Head of caudate nucleus (tissue), 42 donors: ENCODE data around the gene UXS1.

ENCODE experiments used
- DNase-seq, 42 donors: peaks; one replicate each; pipeline versions ENCODE4 v3.0.0 to v3.0.0-alpha.2; 2020 to 2021; ENCODE audit warnings: mixed read lengths in 7 of 42
- intact Hi-C: fragments of 100-400 bp; cut with DNase I; formaldehyde crosslinking; loops from one replicate; pipeline ENCODE4 v1.15.0; 2022

Gene UXS1

GRCh38 chr2:106098664-106099063, 95.4 kb downstream of the UXS1 start:
- intact Hi-C loops = no loop called here
- no peak for DNase-seq

GRCh38 chr2:106098081-106098480, 96.0 kb downstream of the UXS1 start:
- intact Hi-C loops = no loop called here
- DNase-seq = no peak

GRCh38 chr2:106097038-106098000, 96.8 kb downstream of the UXS1 start:
- no peak for DNase-seq
- intact Hi-C loops = no loop called here

GRCh38 chr2:106096299-106097037, 97.6 kb downstream of the UXS1 start:
- intact Hi-C loops = no loop called here

GRCh38 chr2:106095478-106096298, 98.4 kb downstream of the UXS1 start:
- intact Hi-C loops = no loop called here
- no peak for DNase-seq

More at GRCh38 chr2:106096299-106097037, 97.6 kb downstream of the UXS1 start:
- no peak for DNase-seq

- intact Hi-C loops = no loop called here
- DNase-seq = no peak
Measured at GRCh38 chr2:106094131-106094841, 99.8 kb downstream of the UXS1 start.

- no peak for DNase-seq
Measured at GRCh38 chr2:106090916-106091618, 103.0 kb downstream of the UXS1 start.

GRCh38 chr2:106089611-106090010, 104.5 kb downstream of the UXS1 start:
- DNase-seq = no peak
- intact Hi-C loops = no loop called here

More at GRCh38 chr2:106090916-106091618, 103.0 kb downstream of the UXS1 start:
- intact Hi-C loops = no loop called here

GRCh38 chr2:106085181-106085940, 108.7 kb downstream of the UXS1 start:
- intact Hi-C loops = no loop called here
- peak in 24 of 42 donors; percentile 23 to 73 (median 47) for DNase-seq

GRCh38 chr2:106080959-106081358, 113.1 kb downstream of the UXS1 start:
- intact Hi-C loops = no loop called here

GRCh38 chr2:106078096-106078495, 116.0 kb downstream of the UXS1 start:
- no peak for DNase-seq
- intact Hi-C loops = no loop called here

More at GRCh38 chr2:106080959-106081358, 113.1 kb downstream of the UXS1 start:
- DNase-seq = no peak

GRCh38 chr2:106076941-106077340, 117.2 kb downstream of the UXS1 start:
- intact Hi-C loops = no loop called here
- DNase-seq = no peak

GRCh38 chr2:106075048-106075447, 119.1 kb downstream of the UXS1 start:
- intact Hi-C loops = no loop called here
- no peak for DNase-seq

- DNase-seq = no peak
- intact Hi-C loops = no loop called here
Measured at GRCh38 chr2:106073678-106074406, 120.3 kb downstream of the UXS1 start.

GRCh38 chr2:106070181-106070580, 123.9 kb downstream of the UXS1 start:
- DNase-seq = no peak
- intact Hi-C loops = no loop called here

GRCh38 chr2:106068451-106068850, 125.7 kb downstream of the UXS1 start:
- DNase-seq = no peak
- intact Hi-C loops = no loop called here
